ENCODE results near the gene PITX1.

Gene PITX1

GRCh38 chr5:135079099-135079681 lies 45.2 kb upstream of the PITX1 start:
- Histone ChIP-seq H3K79me2 (ENCODE audit: insufficient read depth, low read length) (no peaks in the 10 kb centered on the region), H4K20me1 (ENCODE audit: insufficient read depth, low read length) (no peaks in the 10 kb centered on the region), H3K27me3 (ENCODE audit: insufficient read depth, low read length) (no peaks in the 10 kb centered on the region), H3K9ac (ENCODE audit: low read length) (no peak overlapping the region), H3K36me3 (ENCODE audit: insufficient read depth, low read length) (peaks cover 17% of the 10 kb centered on the region), H3K4me2 (ENCODE audit: low read length) (no peak overlapping the region), H2AFZ (ENCODE audit: low read length) (no peak overlapping the region), H3K27ac (ENCODE audit: low read depth, low read length, poor library complexity, severe bottlenecking) (no peak overlapping the region), H3K9me3 (ENCODE audit: low read length) (peaks cover 13% of the 10 kb centered on the region), H3F3A (ENCODE audit: insufficient read depth, low read length) (no peaks in the 10 kb centered on the region), H3K4me3 (ENCODE audit: low read depth, low read length, poor library complexity, severe bottlenecking) (no peak overlapping the region), H3K9me2 (ENCODE audit: low read depth, low read length) (no peaks in the 10 kb centered on the region), H3K4me1 (ENCODE audit: insufficient read depth, low read length, severe bottlenecking) (no peaks in the 10 kb centered on the region)
- no peak for TF ChIP-seq CTCF (IDR thresholded peaks at IDR 0.05; ENCODE audit: low read length)
- no peak for TF ChIP-seq EZH2 (IDR thresholded peaks at IDR 0.05; ENCODE audit: borderline replicate concordance, low read length)

GRCh38 chr5:135076801-135077200 lies 42.8 kb upstream of the PITX1 start:
- Histone ChIP-seq H3F3A (ENCODE audit: insufficient read depth, low read length) (no peaks in the 10 kb centered on the region), H3K4me2 (ENCODE audit: low read length) (no peak overlapping the region), H3K79me2 (ENCODE audit: insufficient read depth, low read length) (no peaks in the 10 kb centered on the region), H3K36me3 (ENCODE audit: insufficient read depth, low read length) (peaks cover 13% of the 10 kb centered on the region), H3K4me3 (ENCODE audit: low read depth, low read length, poor library complexity, severe bottlenecking) (no peak overlapping the region), H3K27me3 (ENCODE audit: insufficient read depth, low read length) (no peaks in the 10 kb centered on the region), H3K9me3 (ENCODE audit: low read length) (peaks cover 10% of the 10 kb centered on the region), H3K9ac (ENCODE audit: low read length) (no peak overlapping the region), H4K20me1 (ENCODE audit: insufficient read depth, low read length) (no peaks in the 10 kb centered on the region), H3K27ac (ENCODE audit: low read depth, low read length, poor library complexity, severe bottlenecking) (no peak overlapping the region), H3K4me1 (ENCODE audit: insufficient read depth, low read length, severe bottlenecking) (no peaks in the 10 kb centered on the region), H3K9me2 (ENCODE audit: low read depth, low read length) (no peaks in the 10 kb centered on the region), H2AFZ (ENCODE audit: low read length) (no peak overlapping the region)
- TF ChIP-seq EZH2 (IDR thresholded peaks at IDR 0.05; ENCODE audit: borderline replicate concordance, low read length), result no peak
- TF ChIP-seq CTCF (IDR thresholded peaks at IDR 0.05; ENCODE audit: low read length), result no peak

- no peak overlapping the region for H3K9ac ChIP-seq (ENCODE audit: low read length)
- no peaks in the 10 kb centered on the region for H3K79me2 ChIP-seq (ENCODE audit: insufficient read depth, low read length)
- no peaks in the 10 kb centered on the region for H3F3A ChIP-seq (ENCODE audit: insufficient read depth, low read length)
- peaks cover 4% of the 10 kb centered on the region for H3K9me3 ChIP-seq (ENCODE audit: low read length)
- no peaks in the 10 kb centered on the region for H3K27me3 ChIP-seq (ENCODE audit: insufficient read depth, low read length)
- no peak overlapping the region for H2AFZ ChIP-seq (ENCODE audit: low read length)
- TF ChIP-seq EZH2 (IDR thresholded peaks at IDR 0.05; ENCODE audit: borderline replicate concordance, low read length) (no peak), CTCF (IDR thresholded peaks at IDR 0.05; ENCODE audit: low read length) (no peak)
- H3K4me2 ChIP-seq (ENCODE audit: low read length), result no peak overlapping the region
- H3K9me2 ChIP-seq (ENCODE audit: low read depth, low read length), result no peaks in the 10 kb centered on the region
- H3K36me3 ChIP-seq (ENCODE audit: insufficient read depth, low read length), result peaks cover 6% of the 10 kb centered on the region
- H3K27ac ChIP-seq (ENCODE audit: low read depth, low read length, poor library complexity, severe bottlenecking), result no peak overlapping the region
- H3K4me3 ChIP-seq (ENCODE audit: low read depth, low read length, poor library complexity, severe bottlenecking), result no peak overlapping the region
- no peaks in the 10 kb centered on the region for H3K4me1 ChIP-seq (ENCODE audit: insufficient read depth, low read length, severe bottlenecking)
- H4K20me1 ChIP-seq (ENCODE audit: insufficient read depth, low read length), result no peaks in the 10 kb centered on the region
Measured at GRCh38 chr5:135076051-135076491, 42.0 kb upstream of the PITX1 start.
